Type B pancreatic cell (in vitro differentiated cells): ENCODE results near the gene PMPCB. TPM values are rescaled to one million over a fixed set of nuclear protein-coding genes. Genes with fewer than 3 reads are reported as not detected.

Source experiments
- DNase-seq: peaks from one replicate; pipeline ENCODE4 v3.0.0; 2021; ENCODE audit warnings: mixed read lengths; ENCODE audit not compliant: unreplicated experiment; ENCODE audit errors: extremely low spot score
- H3K27ac Mint-ChIP-seq: 2 replicates; pipeline ENCODE4 v1.8.0; 2021; ENCODE audit warnings: mild to moderate bottlenecking, mixed read lengths
- H3K27me3 Mint-ChIP-seq: 2 replicates; pipeline ENCODE4 v1.8.0; 2021; ENCODE audit warnings: mixed read lengths
- H3K36me3 Mint-ChIP-seq: 2 replicates; pipeline ENCODE4 v1.8.0; 2021; ENCODE audit warnings: mixed read lengths
- H3K4me1 Mint-ChIP-seq: one replicate; pipeline ENCODE4 v1.8.0; 2021; ENCODE audit warnings: mixed read lengths; ENCODE audit not compliant: unreplicated experiment
- H3K4me3 Mint-ChIP-seq: 2 replicates; pipeline ENCODE4 v1.8.0; 2021; ENCODE audit warnings: mild to moderate bottlenecking, mixed read lengths
- H3K9me3 Mint-ChIP-seq: 2 replicates; pipeline ENCODE4 v1.8.0; 2021; ENCODE audit warnings: mixed read lengths
- CTCF ChIP-seq: fragments of 200-600 bp; sonication (generic); conservative IDR thresholded peaks from 2 replicates; pipeline ENCODE4 v1.5.0; 2021; ENCODE audit warnings: antibody characterized with exemption, mild to moderate bottlenecking
- total RNA-seq: library from RNA; stranded (reverse); gene quantifications from 2 replicates; pipeline ENCODE4 v1.2.1, GENCODE V29; 2021; ENCODE audit warnings: low replicate concordance

Gene PMPCB
- total RNA-seq, 1 donor from 2014 or later: 72.0 TPM

DNA sequence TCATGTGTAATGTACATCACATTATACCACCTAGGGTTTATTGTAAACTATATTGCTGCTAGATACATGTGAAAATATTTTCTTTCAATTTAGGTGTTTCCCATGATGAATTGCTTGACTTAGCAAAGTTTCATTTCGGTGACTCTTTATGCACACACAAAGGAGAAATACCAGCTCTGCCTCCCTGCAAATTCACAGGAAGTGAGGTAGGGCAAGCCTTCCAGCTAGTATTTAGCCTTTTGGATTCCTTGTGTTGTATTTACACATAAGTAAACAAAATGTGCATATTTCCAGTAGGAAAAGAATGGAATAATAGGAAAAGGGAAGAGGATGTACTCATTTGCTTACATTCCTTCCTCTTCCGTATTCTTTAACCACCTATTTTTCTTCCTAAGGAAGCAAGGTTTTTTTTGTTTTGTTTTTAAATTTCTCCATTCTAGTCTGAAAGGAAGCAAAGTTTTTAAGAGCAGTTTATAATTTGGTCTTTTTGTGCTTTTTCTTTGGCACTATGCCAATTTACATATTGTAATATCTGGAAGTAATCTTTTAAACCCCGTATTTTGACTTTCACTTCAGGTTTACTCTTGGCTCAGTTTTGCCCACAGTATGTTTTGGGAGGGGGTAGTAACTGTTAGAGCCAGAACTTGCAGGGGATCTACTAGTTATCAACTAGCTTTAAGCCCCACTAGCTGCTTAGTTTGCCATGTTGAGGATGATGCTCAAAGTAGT lies 10.4 kb downstream of the PMPCB start:
- peaks cover 25% of the 10 kb centered on the region for H3K36me3 Mint-ChIP-seq
- no peaks in the 10 kb centered on the region for H3K4me1 Mint-ChIP-seq
- peak overlapping the region; percentile 13 for H3K27ac Mint-ChIP-seq
- no peak for TF ChIP-seq CTCF
- H3K9me3 Mint-ChIP-seq: no peaks in the 10 kb centered on the region
- no peak for DNase-seq
- no peaks in the 10 kb centered on the region for H3K27me3 Mint-ChIP-seq
- H3K4me3 Mint-ChIP-seq: no peak overlapping the region

- Mint-ChIP-seq H3K27me3 (no peaks in the 10 kb centered on the region), H3K9me3 (no peaks in the 10 kb centered on the region), H3K4me3 (no peak overlapping the region), H3K27ac (no peak overlapping the region), H3K4me1 (no peaks in the 10 kb centered on the region), H3K36me3 (peaks cover 40% of the 10 kb centered on the region)
- DNase-seq: no peak
- TF ChIP-seq CTCF: no peak
Measured at GRCh38 chr7:103314852-103315251, 17.6 kb downstream of the PMPCB start.

DNA sequence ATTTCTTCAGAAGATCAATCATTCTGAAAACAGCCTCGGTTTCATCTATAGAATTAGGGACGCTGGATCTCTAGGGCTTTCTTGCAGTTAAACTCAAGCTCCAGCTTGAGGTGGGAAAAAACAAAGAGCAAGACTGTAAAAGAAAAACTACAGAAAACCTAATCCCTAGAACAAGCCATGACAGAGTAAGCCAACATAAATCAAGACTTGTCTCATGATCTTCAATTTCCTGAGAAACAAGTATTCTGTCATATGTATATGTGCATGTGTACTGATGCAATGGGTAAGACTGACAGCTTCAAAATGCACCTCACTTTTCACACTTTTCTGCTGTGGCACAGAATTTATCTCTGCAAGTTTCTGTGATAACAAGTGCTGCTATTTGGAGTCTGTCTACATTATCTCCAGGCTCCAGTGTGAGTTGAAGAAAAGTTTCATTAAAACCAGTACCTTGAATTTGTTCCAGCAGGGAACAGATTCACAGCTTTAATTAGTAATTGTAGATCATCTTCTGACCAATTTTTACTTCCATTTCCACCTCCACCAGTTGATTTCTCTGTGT lies 19.2 kb downstream of the PMPCB start:
- H3K4me1 Mint-ChIP-seq: no peaks in the 10 kb centered on the region
- no peaks in the 10 kb centered on the region for H3K9me3 Mint-ChIP-seq
- no peaks in the 10 kb centered on the region for H3K27me3 Mint-ChIP-seq
- H3K27ac Mint-ChIP-seq: no peak overlapping the region
- no peak for DNase-seq
- H3K4me3 Mint-ChIP-seq: no peak overlapping the region
- H3K36me3 Mint-ChIP-seq: peaks cover 35% of the 10 kb centered on the region
- no peak for TF ChIP-seq CTCF

DNA sequence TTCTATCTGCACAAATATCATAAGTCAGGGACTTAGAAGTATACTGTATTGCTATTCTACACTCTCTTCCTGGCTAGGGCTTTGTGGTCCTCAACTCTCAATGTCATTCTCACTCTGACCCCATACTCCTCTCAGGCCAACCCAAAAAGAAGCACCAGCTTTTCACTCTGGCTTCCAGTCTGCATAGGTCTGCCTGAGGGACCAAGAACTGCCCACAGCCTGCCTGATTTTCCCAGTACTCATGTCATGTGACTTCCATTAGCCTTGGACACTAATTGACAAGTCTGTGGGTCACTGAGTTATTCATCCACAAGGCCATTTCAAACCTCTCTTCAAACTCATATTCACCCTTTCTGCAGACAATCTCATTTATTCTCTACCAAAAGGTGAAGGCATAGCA lies 19.8 kb downstream of the PMPCB start:
- Mint-ChIP-seq H3K9me3 (no peaks in the 10 kb centered on the region), H3K36me3 (peaks cover 35% of the 10 kb centered on the region)
- no peak for DNase-seq

DNA sequence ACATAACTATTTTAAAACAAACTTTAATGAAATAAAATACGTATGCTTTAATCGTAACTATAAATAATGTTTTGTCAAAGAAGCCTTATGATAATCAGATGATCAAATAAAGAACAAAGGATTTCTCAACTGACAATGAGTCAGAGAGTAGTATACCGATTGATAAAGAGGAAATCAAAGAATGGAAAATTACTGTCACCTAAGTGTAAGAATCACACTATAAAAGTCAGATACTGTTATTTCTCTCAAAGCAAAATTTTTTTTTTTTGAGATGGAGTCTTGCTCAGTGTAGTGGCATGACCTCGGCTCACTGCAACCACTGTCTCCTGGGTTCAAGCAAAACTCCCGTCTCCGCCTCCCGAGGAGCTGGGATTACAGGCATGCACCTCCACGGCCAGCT lies 28.5 kb downstream of the PMPCB start:
- TF ChIP-seq CTCF: no peak
- H3K9me3 Mint-ChIP-seq: no peaks in the 10 kb centered on the region
- H3K4me1 Mint-ChIP-seq: no peaks in the 10 kb centered on the region
- peaks cover 18% of the 10 kb centered on the region for H3K36me3 Mint-ChIP-seq
- H3K27ac Mint-ChIP-seq: no peak overlapping the region
- H3K27me3 Mint-ChIP-seq: no peaks in the 10 kb centered on the region
- DNase-seq: no peak
- no peak overlapping the region for H3K4me3 Mint-ChIP-seq

More for the DNA sequence above, 19.8 kb downstream of the PMPCB start:
- Mint-ChIP-seq H3K27me3 (no peaks in the 10 kb centered on the region), H3K4me1 (no peaks in the 10 kb centered on the region), H3K4me3 (no peak overlapping the region), H3K27ac (no peak overlapping the region)
- no peak for TF ChIP-seq CTCF
